Measurements from ENCODE around the gene LILRA6.

- TF ChIP-seq BHLHE40 (IDR thresholded peaks at IDR 0.05; ENCODE audit: borderline replicate concordance) (no peak), ZNF384 (IDR thresholded peaks at IDR 0.05) (no peak), ELF4 (IDR thresholded peaks at IDR 0.05) (no peak), FOXM1 (IDR thresholded peaks at IDR 0.05; ENCODE audit: borderline replicate concordance) (no peak), HDGF (IDR thresholded peaks at IDR 0.05; ENCODE audit: borderline replicate concordance) (no peak), LEF1 (IDR thresholded peaks at IDR 0.05; ENCODE audit: borderline replicate concordance) (no peak), TARDBP (IDR thresholded peaks at IDR 0.05) (no peak), FOXA1 (IDR thresholded peaks at IDR 0.05) (no peak), SP1 (IDR thresholded peaks at IDR 0.05) (no peak), ARNT (IDR thresholded peaks at IDR 0.05) (no peak), NFRKB (IDR thresholded peaks at IDR 0.05) (no peak)
These were observed 36.9 kb upstream of the LILRA6 start for GRCh38 chr19:54279406-54279962.

All from HEK293T (cell line).